SK-N-SH (cell line): ENCODE data around the gene SEPTIN10. TPM values are rescaled to one million over a fixed set of nuclear protein-coding genes. Genes with fewer than 3 reads are reported as not detected.
A peak's percentile ranks its signal among the peaks of the same experiment; 100 is the strongest.

ENCODE experiments used
- CTCF ChIA-PET: fragments of 300-600, 350-600 bp; formaldehyde crosslinking; extraction: SDS; loops from one replicate; lab custom pipeline; 2021; lab: Yijun Ruan, JAX
- POLR2A ChIA-PET: fragments of 350-600 bp; sonication (Branson Sonifier 250); formaldehyde crosslinking; extraction: SDS; loops from one replicate; lab custom pipeline; 2020; ENCODE audit warnings: antibody characterized with exemption, inconsistent platforms; lab: Yijun Ruan, JAX
- DNase-seq: peaks from one replicate; pipeline ENCODE4 v3.0.0; 2012
- H2AFZ ChIP-seq: fragments of 200-600 bp; sonication (generic); 2 replicates; pipeline ENCODE4 v1.8.1; 2016; ENCODE audit warnings: antibody characterized with exemption, mild to moderate bottlenecking, low read depth
- H3F3A ChIP-seq: fragments of 200-600 bp; sonication (generic); replicated peaks from 2 replicates; pipeline ENCODE3; 2016; ENCODE audit warnings: antibody characterized with exemption, mild to moderate bottlenecking; ENCODE audit not compliant: insufficient read depth
- H3K27ac ChIP-seq, 2 experiments: fragments of 200-500 bp in 1 of 2; fragments of 200-600 bp in 1 of 2; sonication (Bioruptor generic) in 1 of 2; sonication (generic), shearing (Covaris generic) in 1 of 2; 2 replicates each; pipeline versions ENCODE4 v1.5.1 to v1.6.1; 2014 to 2016; ENCODE audit warnings: low read depth in 2 of 2, inconsistent platforms in 1 of 2, low read length in 1 of 2, mild to moderate bottlenecking in 1 of 2, mixed read lengths in 1 of 2
- H3K27me3 ChIP-seq: fragments of 200-600 bp; sonication (generic), shearing (Covaris generic); 2 replicates; pipeline ENCODE4 v1.6.1; 2016; ENCODE audit warnings: mixed run types; ENCODE audit not compliant: insufficient read depth
- H3K36me3 ChIP-seq, 2 experiments: fragments of 200-500 bp in 1 of 2; fragments of 200-600 bp in 1 of 2; sonication (Bioruptor generic) in 1 of 2; sonication (generic) in 1 of 2; replicated peaks in 1 of 2; 2 replicates each; pipeline versions ENCODE3 to v1.5.1; 2014 to 2016; ENCODE audit warnings: low read length in 1 of 2, mild to moderate bottlenecking in 1 of 2; ENCODE audit not compliant: insufficient read depth in 2 of 2, control insufficient read depth in 1 of 2
- H3K4me1 ChIP-seq, 2 experiments: fragments of 200-500 bp in 1 of 2; fragments of 200-600 bp in 1 of 2; sonication (Bioruptor generic) in 1 of 2; sonication (generic), shearing (Covaris generic) in 1 of 2; 2 replicates each; pipeline versions ENCODE4 v1.5.1 to v1.6.1; 2014 to 2016; ENCODE audit warnings: low read depth in 1 of 2, low read length in 1 of 2, mixed run types in 1 of 2; ENCODE audit not compliant: insufficient read depth in 2 of 2, control insufficient read depth in 1 of 2
- H3K4me2 ChIP-seq: fragments of 200-600 bp; sonication (generic), shearing (Covaris generic); 2 replicates; pipeline ENCODE4 v1.6.1; 2017; ENCODE audit warnings: mixed run types
- H3K4me3 ChIP-seq, 2 experiments: fragments of 200-500 bp in 1 of 2; fragments of 200-600 bp in 1 of 2; sonication (Bioruptor generic) in 1 of 2; sonication (generic), shearing (Covaris generic) in 1 of 2; 2 replicates each; pipeline versions ENCODE4 v1.5.1 to v1.8.1; 2014 to 2016; ENCODE audit warnings: low read depth in 2 of 2, inconsistent platforms in 1 of 2, low read length in 1 of 2, mild to moderate bottlenecking in 1 of 2, mixed read lengths in 1 of 2, moderate library complexity in 1 of 2
- H3K79me2 ChIP-seq: fragments of 200-600 bp; sonication (generic); 2 replicates; pipeline ENCODE4 v1.8.1; 2017; ENCODE audit warnings: mild to moderate bottlenecking; ENCODE audit not compliant: insufficient read depth
- H3K9ac ChIP-seq: fragments of 200-600 bp; sonication (generic); 2 replicates; pipeline ENCODE4 v1.6.1; 2017; ENCODE audit warnings: mixed run types
- H3K9me2 ChIP-seq: fragments of 200-600 bp; sonication (generic); 2 replicates; pipeline ENCODE4 v1.6.1; 2017; ENCODE audit warnings: mixed run types
- H3K9me3 ChIP-seq: fragments of 200-600 bp; sonication (generic); 2 replicates; pipeline ENCODE4 v1.6.1; 2017; ENCODE audit warnings: mixed run types, mild to moderate bottlenecking, moderate library complexity
- H4K20me1 ChIP-seq: fragments of 200-600 bp; sonication (generic); 2 replicates; pipeline ENCODE4 v1.6.1; 2017; ENCODE audit warnings: mild to moderate bottlenecking, mixed run types; ENCODE audit not compliant: insufficient read depth
- ELF1 ChIP-seq: IDR thresholded peaks from 2 replicates; pipeline ENCODE4 v1.4.0; 2012
- MEF2A ChIP-seq: IDR thresholded peaks from 2 replicates; pipeline ENCODE4 v1.4.0; 2012; ENCODE audit warnings: low read depth, borderline replicate concordance
- MXI1 ChIP-seq: IDR thresholded peaks from 2 replicates; pipeline ENCODE4 v1.6.1; 2012; ENCODE audit warnings: mild to moderate bottlenecking, low read depth, low read length, improper control_type of control experiment
- RAD21 ChIP-seq: IDR thresholded peaks from 2 replicates; pipeline ENCODE4 v1.6.1; 2012; ENCODE audit warnings: mild to moderate bottlenecking, low read length
- RCOR1 ChIP-seq: fragments of 150-350 bp; IDR thresholded peaks from 2 replicates; pipeline ENCODE4 v1.6.1; 2017; ENCODE audit warnings: antibody characterized with exemption, low read length
- RFX5 ChIP-seq: IDR thresholded peaks from 2 replicates; pipeline ENCODE4 v1.6.1; 2012; ENCODE audit warnings: mild to moderate bottlenecking, improper control_type of control experiment, low read length
- TAF1 ChIP-seq: IDR thresholded peaks from 2 replicates; pipeline ENCODE4 v1.6.1; 2012; ENCODE audit warnings: low read depth, mild to moderate bottlenecking, low read length, moderate library complexity, borderline replicate concordance
- WGBS: methylation state at CpG from one replicate; pipeline ENCODE4 v1.1.6; 2017; ENCODE audit warnings: low lambda C conversion rate; 5-methylcytosine and 5-hydroxymethylcytosine counted together
- polyA plus RNA-seq, 3 experiments: library from polyadenylated mRNA; depleted of rRNA; stranded (reverse); fragments of >200 nt; gene quantifications; 2 replicates each; pipeline ENCODE4 v1.2.3, GENCODE V29; 2012
- TF ChIP-seq, protein P1 (sequence below): fragments of 200-600 bp; sonication (generic); IDR thresholded peaks from 2 replicates; pipeline ENCODE4 v1.6.1; 2017; ENCODE audit warnings: antibody characterized with exemption, mild to moderate bottlenecking, moderate library complexity
- TF ChIP-seq, protein P2 (sequence below): IDR thresholded peaks from 2 replicates; pipeline ENCODE4 v1.4.0; 2012; ENCODE audit warnings: low read depth, borderline replicate concordance
- TF ChIP-seq, protein P3 (sequence below): IDR thresholded peaks from 2 replicates; pipeline ENCODE4 v1.4.0; 2012; ENCODE audit warnings: low read depth

The SEPTIN10 gene
- polyA plus RNA-seq, 1 of the 3 experiments (the other 2 are of a cell fraction), result 46.5 TPM

- TF ChIP-seq, protein P1, sequence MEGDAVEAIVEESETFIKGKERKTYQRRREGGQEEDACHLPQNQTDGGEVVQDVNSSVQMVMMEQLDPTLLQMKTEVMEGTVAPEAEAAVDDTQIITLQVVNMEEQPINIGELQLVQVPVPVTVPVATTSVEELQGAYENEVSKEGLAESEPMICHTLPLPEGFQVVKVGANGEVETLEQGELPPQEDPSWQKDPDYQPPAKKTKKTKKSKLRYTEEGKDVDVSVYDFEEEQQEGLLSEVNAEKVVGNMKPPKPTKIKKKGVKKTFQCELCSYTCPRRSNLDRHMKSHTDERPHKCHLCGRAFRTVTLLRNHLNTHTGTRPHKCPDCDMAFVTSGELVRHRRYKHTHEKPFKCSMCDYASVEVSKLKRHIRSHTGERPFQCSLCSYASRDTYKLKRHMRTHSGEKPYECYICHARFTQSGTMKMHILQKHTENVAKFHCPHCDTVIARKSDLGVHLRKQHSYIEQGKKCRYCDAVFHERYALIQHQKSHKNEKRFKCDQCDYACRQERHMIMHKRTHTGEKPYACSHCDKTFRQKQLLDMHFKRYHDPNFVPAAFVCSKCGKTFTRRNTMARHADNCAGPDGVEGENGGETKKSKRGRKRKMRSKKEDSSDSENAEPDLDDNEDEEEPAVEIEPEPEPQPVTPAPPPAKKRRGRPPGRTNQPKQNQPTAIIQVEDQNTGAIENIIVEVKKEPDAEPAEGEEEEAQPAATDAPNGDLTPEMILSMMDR, result no peak
Observed at GRCh38 chr2:109558076-109558882, 55.5 kb downstream of the SEPTIN10 start (continued).

DNA sequence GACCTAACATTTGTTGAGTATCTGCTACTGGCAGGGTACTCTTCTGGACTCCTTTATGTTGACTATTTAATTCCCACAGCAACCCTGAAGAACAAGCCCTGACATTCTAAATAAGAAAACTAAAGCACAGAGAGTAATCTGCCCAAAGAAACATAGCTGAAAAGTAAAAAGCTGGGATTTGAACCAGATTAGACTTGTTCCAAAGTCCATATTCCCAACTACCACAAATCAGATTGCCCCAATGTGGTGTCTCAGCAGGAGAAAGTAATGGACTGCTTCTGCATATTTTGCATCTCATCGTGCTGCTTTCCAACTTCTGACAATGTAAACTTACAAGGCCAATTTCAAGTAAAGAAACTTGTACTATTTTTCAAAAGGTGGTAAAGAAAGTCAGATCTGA is 56.5 kb downstream of the SEPTIN10 start:
- Histone ChIP-seq H3K79me2 (no peaks in the 10 kb centered on the region), H3K4me3 (no peak overlapping the region), H2AFZ (no peak overlapping the region), H3K27me3 (no peaks in the 10 kb centered on the region), H4K20me1 (no peaks in the 10 kb centered on the region), H3K9ac (no peak overlapping the region), H3K27ac (0 out of 4 replicates have a peak overlapping the region, but pooled peaks of 1 of the 2 experiments have one; percentile 4), H3K4me1 (peaks cover 0 to 16% of the 10 kb centered on the region in 2 experiments; a peak in 1 of 4 replicates), H3K9me2 (no peaks in the 10 kb centered on the region), H3K36me3 (peaks cover 10 to 17% of the 10 kb centered on the region in 2 experiments), H3K4me2 (no peak overlapping the region), H3K9me3 (no peaks in the 10 kb centered on the region), H3F3A (peaks cover 21% of the 10 kb centered on the region)
- POLR2A ChIA-PET, result no interaction called here
- WGBS, result 100% methylated on average over 1 of the region's 1 CpG
- CTCF ChIA-PET, result interaction anchor here (0.7 to 6.8 kb wide), 2 partner anchors 10 to 16 kb away, joined by 3 to 38 read pairs; no protein-coding TSS in a partner anchor
- DNase-seq, result no peak
- TF ChIP-seq, protein P2, sequence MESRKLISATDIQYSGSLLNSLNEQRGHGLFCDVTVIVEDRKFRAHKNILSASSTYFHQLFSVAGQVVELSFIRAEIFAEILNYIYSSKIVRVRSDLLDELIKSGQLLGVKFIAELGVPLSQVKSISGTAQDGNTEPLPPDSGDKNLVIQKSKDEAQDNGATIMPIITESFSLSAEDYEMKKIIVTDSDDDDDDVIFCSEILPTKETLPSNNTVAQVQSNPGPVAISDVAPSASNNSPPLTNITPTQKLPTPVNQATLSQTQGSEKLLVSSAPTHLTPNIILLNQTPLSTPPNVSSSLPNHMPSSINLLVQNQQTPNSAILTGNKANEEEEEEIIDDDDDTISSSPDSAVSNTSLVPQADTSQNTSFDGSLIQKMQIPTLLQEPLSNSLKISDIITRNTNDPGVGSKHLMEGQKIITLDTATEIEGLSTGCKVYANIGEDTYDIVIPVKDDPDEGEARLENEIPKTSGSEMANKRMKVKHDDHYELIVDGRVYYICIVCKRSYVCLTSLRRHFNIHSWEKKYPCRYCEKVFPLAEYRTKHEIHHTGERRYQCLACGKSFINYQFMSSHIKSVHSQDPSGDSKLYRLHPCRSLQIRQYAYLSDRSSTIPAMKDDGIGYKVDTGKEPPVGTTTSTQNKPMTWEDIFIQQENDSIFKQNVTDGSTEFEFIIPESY, result no peak
- TF ChIP-seq MEF2A, result no peak
- TF ChIP-seq ELF1, result no peak
- TF ChIP-seq MXI1, result no peak
- TF ChIP-seq RAD21, result no peak
- TF ChIP-seq, protein P3, sequence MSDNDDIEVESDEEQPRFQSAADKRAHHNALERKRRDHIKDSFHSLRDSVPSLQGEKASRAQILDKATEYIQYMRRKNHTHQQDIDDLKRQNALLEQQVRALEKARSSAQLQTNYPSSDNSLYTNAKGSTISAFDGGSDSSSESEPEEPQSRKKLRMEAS, result no peak
- no peak for TF ChIP-seq RCOR1
- TF ChIP-seq RFX5, result no peak
- no peak for TF ChIP-seq TAF1
